Trophoblast cell (in vitro differentiated cells and primary cell): ENCODE measurements around the gene MYB.

ENCODE experiments used
- DNase-seq, 2 donors: peaks; one replicate each; pipeline ENCODE4 v3.0.0-alpha.2; 2016
- H2AFZ ChIP-seq: 2 replicates; pipeline ENCODE4 v1.6.1; 2013; ENCODE audit warnings: low read length, moderate library complexity, mild to moderate bottlenecking; ENCODE audit not compliant: insufficient read depth, poor library complexity
- H2AK5ac ChIP-seq: 2 replicates; pipeline ENCODE4 v1.6.1; 2013; ENCODE audit warnings: mild to moderate bottlenecking, low read length
- H2BK120ac ChIP-seq: 2 replicates; pipeline ENCODE4 v1.6.1; 2013; ENCODE audit warnings: low read length, mild to moderate bottlenecking, moderate library complexity; ENCODE audit not compliant: insufficient read depth, poor library complexity
- H2BK12ac ChIP-seq: 2 replicates; pipeline ENCODE4 v1.6.1; 2013; ENCODE audit warnings: mild to moderate bottlenecking, low read length, moderate library complexity
- H2BK5ac ChIP-seq: 2 replicates; pipeline ENCODE4 v1.6.1; 2013; ENCODE audit warnings: low read length, low read depth, moderate library complexity, mild to moderate bottlenecking; ENCODE audit not compliant: poor library complexity
- H3K14ac ChIP-seq: 2 replicates; pipeline ENCODE4 v1.6.1; 2013; ENCODE audit warnings: mild to moderate bottlenecking, low read length
- H3K18ac ChIP-seq: 2 replicates; pipeline ENCODE4 v1.6.1; 2013; ENCODE audit warnings: mild to moderate bottlenecking, low read length
- H3K23ac ChIP-seq: 2 replicates; pipeline ENCODE4 v1.6.1; 2013; ENCODE audit warnings: low read length
- H3K27ac ChIP-seq: 2 replicates; pipeline ENCODE4 v1.5.1; 2013; ENCODE audit warnings: low read depth, mild to moderate bottlenecking, inconsistent platforms, low read length, moderate library complexity
- H3K27me3 ChIP-seq: 2 replicates; pipeline ENCODE4 v1.6.1; 2013; ENCODE audit warnings: inconsistent platforms, mild to moderate bottlenecking, low read length, moderate library complexity; ENCODE audit not compliant: insufficient read depth
- H3K36me3 ChIP-seq, 2 experiments: 1 replicate in 1 of 2; 2 replicates in 1 of 2; pipeline ENCODE4 v1.6.1; 2013; ENCODE audit warnings: low read length in 2 of 2, mild to moderate bottlenecking in 2 of 2, moderate library complexity in 1 of 2; ENCODE audit not compliant: insufficient read depth in 2 of 2, control insufficient read depth in 1 of 2
- H3K4ac ChIP-seq: 2 replicates; pipeline ENCODE4 v1.6.1; 2013; ENCODE audit warnings: low read depth, mild to moderate bottlenecking, low read length, moderate library complexity
- H3K4me1 ChIP-seq, 2 experiments: 1 replicate in 1 of 2; 2 replicates in 1 of 2; pipeline ENCODE4 v1.6.1; 2013; ENCODE audit warnings: low read length in 2 of 2, mild to moderate bottlenecking in 2 of 2, moderate library complexity in 1 of 2; ENCODE audit not compliant: insufficient read depth in 2 of 2, control insufficient read depth in 1 of 2
- H3K4me2 ChIP-seq: 2 replicates; pipeline ENCODE4 v1.6.1; 2013; ENCODE audit warnings: inconsistent platforms, mild to moderate bottlenecking, low read length, moderate library complexity
- H3K4me3 ChIP-seq: 2 replicates; pipeline ENCODE4 v1.5.1; 2013; ENCODE audit warnings: mild to moderate bottlenecking, low read depth, low read length, inconsistent platforms
- H3K79me1 ChIP-seq: one replicate; pipeline ENCODE4 v1.6.1; 2013; ENCODE audit warnings: low read length
- H3K79me2 ChIP-seq: 2 replicates; pipeline ENCODE4 v1.6.1; 2013; ENCODE audit warnings: low read length, mild to moderate bottlenecking; ENCODE audit not compliant: control insufficient read depth, insufficient read depth, poor library complexity
- H3K9ac ChIP-seq: 2 replicates; pipeline ENCODE4 v1.6.1; 2013; ENCODE audit warnings: mild to moderate bottlenecking, low read length
- H3K9me3 ChIP-seq: 2 replicates; pipeline ENCODE4 v1.6.1; 2013; ENCODE audit warnings: low read depth, mild to moderate bottlenecking, control low read depth, inconsistent platforms, low read length; ENCODE audit not compliant: insufficient read depth
- H4K12ac ChIP-seq: 2 replicates; pipeline ENCODE4 v1.6.1; 2013; ENCODE audit warnings: low read depth, mild to moderate bottlenecking, low read length, moderate library complexity
- H4K8ac ChIP-seq: 2 replicates; pipeline ENCODE4 v1.6.1; 2013; ENCODE audit warnings: low read depth, mild to moderate bottlenecking, low read length, moderate library complexity
- H4K91ac ChIP-seq: one replicate; pipeline ENCODE4 v1.6.1; 2013; ENCODE audit warnings: low read depth, mild to moderate bottlenecking, low read length, moderate library complexity
- WGBS: extraction: QIAGEN DNeasy Blood & Tissue Kit; methylation state at CpG from one replicate; pipeline ENCODE4 v1.1.7; 2013; ENCODE audit warnings: missing lambda C conversion rate; ENCODE audit not compliant: insufficient read length, insufficient coverage; ENCODE audit errors: extremely low coverage; 5-methylcytosine and 5-hydroxymethylcytosine counted together

MYB gene

GRCh38 chr6:135188718-135189117 lies 7.6 kb downstream of the MYB start:
- Histone ChIP-seq H3K79me1 (no peaks in the 10 kb centered on the region), H2BK5ac (no peak overlapping the region), H2BK120ac (no peak overlapping the region), H3K4ac (no peak overlapping the region), H3K4me2 (no peak overlapping the region), H3K18ac (no peak overlapping the region), H3K36me3 (no peaks in the 10 kb centered on the region), H4K91ac (no peak overlapping the region), H3K4me3 (no peak overlapping the region), H3K4me1 (no peaks in the 10 kb centered on the region), H3K79me2 (no peaks in the 10 kb centered on the region), H4K12ac (no peak overlapping the region), H3K27me3 (peaks cover 3% of the 10 kb centered on the region), H3K14ac (no peak overlapping the region), H2AK5ac (no peak overlapping the region), H3K27ac (no peak overlapping the region), H3K9ac (no peak overlapping the region), H4K8ac (no peak overlapping the region), H2AFZ (no peak overlapping the region), H3K9me3 (no peaks in the 10 kb centered on the region), H3K23ac (no peak overlapping the region), H2BK12ac (no peak overlapping the region)
- DNase-seq = no peak
- no CpG with 5 or more reads among the region's 2 CpGs for WGBS

- H2BK5ac ChIP-seq = no peak overlapping the region
- no peak overlapping the region for H2BK120ac ChIP-seq
- no peak overlapping the region for H3K4ac ChIP-seq
- no peak overlapping the region for H2AK5ac ChIP-seq
- no peak overlapping the region for H3K14ac ChIP-seq
- no peaks in the 10 kb centered on the region for H3K79me1 ChIP-seq
- no peaks in the 10 kb centered on the region for H3K36me3 ChIP-seq
- H3K4me3 ChIP-seq = no peak overlapping the region
- no CpG with 5 or more reads among the region's 1 CpG for WGBS
- H3K79me2 ChIP-seq = no peaks in the 10 kb centered on the region
- no peaks in the 10 kb centered on the region for H3K9me3 ChIP-seq
- no peaks in the 10 kb centered on the region for H3K27me3 ChIP-seq
- no peak overlapping the region for H4K8ac ChIP-seq
- H2BK12ac ChIP-seq = no peak overlapping the region
- no peak overlapping the region for H4K12ac ChIP-seq
- H2AFZ ChIP-seq = no peak overlapping the region
- no peak overlapping the region for H3K18ac ChIP-seq
- H3K4me2 ChIP-seq = no peak overlapping the region
- no peak overlapping the region for H3K27ac ChIP-seq
- H3K23ac ChIP-seq = no peak overlapping the region
- no peaks in the 10 kb centered on the region for H3K4me1 ChIP-seq
- H3K9ac ChIP-seq = no peak overlapping the region
- peak in 1 of 2 donors; percentile 48 for DNase-seq
- no peak overlapping the region for H4K91ac ChIP-seq
Measured at GRCh38 chr6:135189344-135189743, 8.2 kb downstream of the MYB start.

GRCh38 chr6:135191508-135192255 lies 10.6 kb downstream of the MYB start:
- no peaks in the 10 kb centered on the region for H3K36me3 ChIP-seq
- no peak overlapping the region for H3K14ac ChIP-seq
- H3K27ac ChIP-seq = no peak overlapping the region
- H3K4me3 ChIP-seq = no peak overlapping the region
- H3K4me2 ChIP-seq = no peak overlapping the region
- H4K8ac ChIP-seq = no peak overlapping the region
- H3K9me3 ChIP-seq = no peaks in the 10 kb centered on the region
- no peak overlapping the region for H2BK5ac ChIP-seq
- no peaks in the 10 kb centered on the region for H3K27me3 ChIP-seq
- no peaks in the 10 kb centered on the region for H3K79me2 ChIP-seq
- H3K18ac ChIP-seq = no peak overlapping the region
- no peak overlapping the region for H3K23ac ChIP-seq
- H2AK5ac ChIP-seq = no peak overlapping the region
- no peak overlapping the region for H3K4ac ChIP-seq
- no peak overlapping the region for H3K9ac ChIP-seq
- WGBS = no CpG with 5 or more reads among the region's 10 CpGs
- H2AFZ ChIP-seq = no peak overlapping the region
- H2BK12ac ChIP-seq = no peak overlapping the region
- H3K4me1 ChIP-seq = no peaks in the 10 kb centered on the region
- H2BK120ac ChIP-seq = no peak overlapping the region
- H4K12ac ChIP-seq = no peak overlapping the region
- H4K91ac ChIP-seq = no peak overlapping the region
- DNase-seq = no peak
- no peaks in the 10 kb centered on the region for H3K79me1 ChIP-seq

GRCh38 chr6:135192256-135193174 lies 11.4 kb downstream of the MYB start:
- no peak overlapping the region for H3K27ac ChIP-seq
- no peak overlapping the region for H2BK5ac ChIP-seq
- H2AK5ac ChIP-seq = no peak overlapping the region
- WGBS = no CpG with 5 or more reads among the region's 13 CpGs
- no peaks in the 10 kb centered on the region for H3K9me3 ChIP-seq
- H3K79me2 ChIP-seq = no peaks in the 10 kb centered on the region
- H3K14ac ChIP-seq = no peak overlapping the region
- H4K91ac ChIP-seq = no peak overlapping the region
- H3K9ac ChIP-seq = no peak overlapping the region
- no peak overlapping the region for H4K8ac ChIP-seq
- no peak overlapping the region for H2BK12ac ChIP-seq
- no peak overlapping the region for H3K4me3 ChIP-seq
- H3K36me3 ChIP-seq = no peaks in the 10 kb centered on the region
- no peak overlapping the region for H3K23ac ChIP-seq
- H3K4ac ChIP-seq = no peak overlapping the region
- no peaks in the 10 kb centered on the region for H3K4me1 ChIP-seq
- H2BK120ac ChIP-seq = no peak overlapping the region
- no peak overlapping the region for H4K12ac ChIP-seq
- no peak overlapping the region for H3K18ac ChIP-seq
- no peaks in the 10 kb centered on the region for H3K27me3 ChIP-seq
- DNase-seq = no peak
- no peaks in the 10 kb centered on the region for H3K79me1 ChIP-seq
- H2AFZ ChIP-seq = no peak overlapping the region
- H3K4me2 ChIP-seq = no peak overlapping the region
